Fibroblast of mammary gland (primary cell): ENCODE data around the gene SLC22A23.

Source experiments
- DNase-seq: peaks from one replicate; pipeline ENCODE4 v3.0.0-alpha.2; 2010; ENCODE audit warnings: low read depth
- H3K4me3 ChIP-seq: 2 replicates; pipeline ENCODE4 v1.5.1; 2011; ENCODE audit warnings: low read depth, mild to moderate bottlenecking, low read length, moderate library complexity; ENCODE audit not compliant: control insufficient read depth
- CTCF ChIP-seq: conservative IDR thresholded peaks from 2 replicates; pipeline ENCODE4 v1.5.1; 2011; ENCODE audit warnings: low read depth, low read length, inconsistent platforms; ENCODE audit not compliant: control insufficient read depth, insufficient read depth

The SLC22A23 gene

GRCh38 chr6:3484946-3485345 lies 28.1 kb upstream of the SLC22A23 start:
- no peak for TF ChIP-seq CTCF
- no peak overlapping the region for H3K4me3 ChIP-seq
- no peak for DNase-seq

GRCh38 chr6:3484192-3484591 lies 27.3 kb upstream of the SLC22A23 start:
- TF ChIP-seq CTCF = no peak
- peak; percentile 78 for DNase-seq
- H3K4me3 ChIP-seq = no peak overlapping the region

- DNase-seq = no peak
- no peak for TF ChIP-seq CTCF
- no peak overlapping the region for H3K4me3 ChIP-seq
Measured at GRCh38 chr6:3483675-3484074, 26.8 kb upstream of the SLC22A23 start.

GRCh38 chr6:3482869-3483268 lies 26.0 kb upstream of the SLC22A23 start:
- DNase-seq = no peak
- TF ChIP-seq CTCF = no peak
- H3K4me3 ChIP-seq = no peak overlapping the region

- no peak overlapping the region for H3K4me3 ChIP-seq
- TF ChIP-seq CTCF = no peak
- no peak for DNase-seq
Measured at GRCh38 chr6:3481640-3482039, 24.8 kb upstream of the SLC22A23 start.

- TF ChIP-seq CTCF = no peak
- no peak overlapping the region for H3K4me3 ChIP-seq
- no peak for DNase-seq
Measured at GRCh38 chr6:3480009-3480408, 23.2 kb upstream of the SLC22A23 start.

- H3K4me3 ChIP-seq = no peak overlapping the region
- DNase-seq = peak; percentile 48
- no peak for TF ChIP-seq CTCF
Measured at GRCh38 chr6:3473773-3474172, 16.9 kb upstream of the SLC22A23 start.
